NT2/D1 (cell line): ENCODE measurements around the gene BFSP2.

Source experiments
- YY1 ChIP-seq: IDR thresholded peaks from 2 replicates; pipeline ENCODE4 v1.6.1; 2011; ENCODE audit not compliant: insufficient read length, insufficient read depth
- ZNF274 ChIP-seq: IDR thresholded peaks from 2 replicates; pipeline ENCODE4 v1.6.1; 2011; ENCODE audit warnings: mild to moderate bottlenecking, low read depth, low read length

DNA sequence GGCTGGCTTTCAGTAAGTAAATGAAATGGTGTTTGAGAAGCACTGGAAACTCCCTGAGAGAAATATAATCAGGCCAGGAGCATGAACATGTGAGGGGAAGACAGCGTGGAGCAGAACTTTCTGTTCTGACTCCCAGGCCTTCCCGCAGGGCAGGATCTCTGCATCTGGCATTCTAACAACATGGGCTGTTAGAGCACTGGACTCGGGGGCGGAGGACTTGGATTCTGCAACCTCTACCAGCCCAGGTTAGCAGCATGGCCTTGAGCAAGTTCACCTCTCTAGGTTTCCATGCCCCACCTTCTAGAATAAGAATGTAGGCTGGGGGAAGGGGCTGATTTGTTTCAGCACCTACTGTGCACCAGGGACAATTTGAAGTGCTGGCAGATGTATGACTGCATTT, 12.5 kb upstream of the BFSP2 start:
- TF ChIP-seq YY1 (no peak), ZNF274 (no peak)
